SK-N-MC (cell line): Measurements from ENCODE around the gene DVL1.

Experiments
- EZH2 ChIP-seq: fragments of 200-600 bp; sonication (generic); IDR thresholded peaks from one replicate; pipeline ENCODE4 v1.6.1; 2017; ENCODE audit warnings: antibody characterized with exemption
- POLR2AphosphoS5 ChIP-seq: IDR thresholded peaks from 2 replicates; pipeline ENCODE4 v1.6.1; 2012; ENCODE audit warnings: mild to moderate bottlenecking, low read depth, low read length, borderline replicate concordance

GRCh38 chr1:1340791-1341548 lies 8.2 kb downstream of the DVL1 start:
- no peak for TF ChIP-seq EZH2
- TF ChIP-seq POLR2AphosphoS5: peak; percentile 9; the same call in 1 of the 2 replicates
